ENCODE data around the gene VASN.

VASN gene

DNA sequence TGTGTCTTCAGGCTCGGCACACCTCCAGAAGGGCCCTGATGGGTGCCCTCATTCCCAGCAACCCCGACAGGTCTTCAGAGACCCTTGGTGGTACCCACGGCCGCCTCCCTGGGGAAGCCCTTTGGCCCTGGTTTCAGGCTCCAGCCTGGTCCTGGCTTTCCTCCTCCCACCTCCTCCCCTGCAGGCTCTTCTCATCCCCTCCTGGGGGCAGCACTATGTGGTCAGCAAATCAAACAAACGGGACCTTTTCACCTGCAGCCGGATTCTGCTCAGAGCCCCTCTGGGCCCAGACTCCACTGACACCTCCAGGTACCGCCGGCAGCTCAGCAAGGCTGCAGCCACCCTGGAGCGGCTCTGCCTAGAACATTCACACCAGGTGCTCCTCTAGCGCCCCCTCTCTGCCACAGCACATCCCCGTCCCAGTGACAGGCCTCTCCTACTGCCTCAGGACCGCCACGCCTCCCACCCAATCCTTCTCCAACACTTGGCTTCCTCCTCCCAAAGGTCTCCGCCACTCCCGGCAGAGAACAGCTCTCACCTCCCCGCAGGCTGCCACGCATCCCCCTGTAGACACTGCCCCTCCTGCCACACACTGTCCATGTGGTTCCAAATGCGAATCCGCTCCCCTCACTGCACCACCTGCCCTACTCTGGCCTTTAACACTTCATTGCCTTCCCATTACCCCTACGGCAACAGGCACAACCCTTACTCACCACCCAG is 32.8 kb downstream of the VASN start:
- TF ChIP-seq CTCF (IDR thresholded peaks at IDR 0.05; ENCODE audit: extremely low read depth, insufficient read depth, missing control alignments) = peak; percentile 53
- in situ Hi-C loops (cut with MboI; ENCODE audit: low pct_unique_long_range_greater_than_20kb, low sequenced_read_pairs, unreplicated experiment) = no loop called here
- no peak for DNase-seq (ENCODE audit: low spot score)

- peak; percentile 0 for TF ChIP-seq CTCF (IDR thresholded peaks at IDR 0.05; ENCODE audit: extremely low read depth, insufficient read depth, missing control alignments)
These were observed 33.5 kb downstream of the VASN start for GRCh38 chr16:4404967-4405696.

DNA sequence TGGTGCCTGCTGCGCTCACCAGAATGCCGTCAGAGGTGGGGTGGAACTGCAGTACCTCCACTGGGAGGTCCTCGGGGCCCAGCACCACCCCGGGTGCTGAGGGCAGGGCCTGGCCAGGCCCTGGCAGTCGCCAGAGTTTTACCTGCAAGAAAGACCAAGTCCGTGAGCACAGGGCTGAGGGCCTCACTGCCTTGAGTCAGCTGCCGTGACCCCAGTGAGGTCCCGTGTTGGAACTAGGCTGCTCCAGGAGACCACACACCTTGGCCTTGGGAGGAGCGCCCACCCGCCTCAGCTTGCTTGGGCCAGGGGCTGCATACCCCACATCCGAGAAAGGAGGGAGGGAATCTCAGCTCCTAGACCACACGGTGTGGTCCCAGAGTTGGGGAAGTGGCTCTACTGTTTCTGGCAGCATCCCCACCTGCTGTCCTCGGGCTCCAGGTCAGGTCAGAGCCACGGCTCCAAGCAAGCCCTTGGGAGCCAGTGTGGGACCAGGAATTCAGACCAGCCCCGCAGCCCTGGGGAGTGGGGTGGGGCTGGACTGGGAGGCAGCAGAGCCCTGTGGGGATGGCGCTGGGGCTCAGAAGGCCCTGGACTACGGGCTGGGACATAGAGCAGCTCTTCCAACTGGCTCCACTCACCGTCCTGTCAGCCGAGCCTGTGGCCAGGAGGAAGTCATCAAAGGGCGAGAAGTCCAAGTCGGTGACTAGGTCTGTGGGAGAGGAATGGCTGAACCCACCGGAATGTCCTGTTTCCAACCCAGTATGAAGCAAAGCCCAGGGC is 36.1 kb downstream of the VASN start:
- in situ Hi-C loops (cut with MboI; ENCODE audit: low pct_unique_long_range_greater_than_20kb, low sequenced_read_pairs, unreplicated experiment) = no loop called here

More at GRCh38 chr16:4404967-4405696, 33.5 kb downstream of the VASN start:
- DNase-seq (ENCODE audit: low spot score) = no peak
- in situ Hi-C loops (cut with MboI; ENCODE audit: low pct_unique_long_range_greater_than_20kb, low sequenced_read_pairs, unreplicated experiment) = no loop called here

DNA sequence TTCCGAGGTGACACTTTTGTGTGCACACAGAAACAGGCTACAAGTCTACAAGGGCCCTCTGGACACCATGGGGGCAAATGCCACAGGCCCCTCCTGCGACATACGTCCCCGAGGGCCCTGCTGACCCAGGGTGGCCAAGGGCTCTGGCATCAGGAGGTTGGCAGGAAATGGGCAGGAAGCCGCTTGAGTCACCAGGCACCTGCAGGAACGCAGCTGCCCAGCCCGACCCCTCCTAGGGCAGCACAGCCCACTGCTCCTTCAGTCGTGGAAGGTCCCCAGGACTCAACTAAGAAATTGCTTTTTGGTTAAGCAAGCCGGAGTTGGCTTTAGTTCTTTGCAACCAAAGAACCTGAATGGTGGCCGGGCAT is 36.7 kb downstream of the VASN start:
- no peak for TF ChIP-seq CTCF (IDR thresholded peaks at IDR 0.05; ENCODE audit: extremely low read depth, insufficient read depth, missing control alignments)
- in situ Hi-C loops (cut with MboI; ENCODE audit: low pct_unique_long_range_greater_than_20kb, low sequenced_read_pairs, unreplicated experiment) = no loop called here
- DNase-seq (ENCODE audit: low spot score) = no peak

More for the DNA sequence above, 36.1 kb downstream of the VASN start:
- DNase-seq (ENCODE audit: low spot score) = no peak
- TF ChIP-seq CTCF (IDR thresholded peaks at IDR 0.05; ENCODE audit: extremely low read depth, insufficient read depth, missing control alignments) = no peak

DNA sequence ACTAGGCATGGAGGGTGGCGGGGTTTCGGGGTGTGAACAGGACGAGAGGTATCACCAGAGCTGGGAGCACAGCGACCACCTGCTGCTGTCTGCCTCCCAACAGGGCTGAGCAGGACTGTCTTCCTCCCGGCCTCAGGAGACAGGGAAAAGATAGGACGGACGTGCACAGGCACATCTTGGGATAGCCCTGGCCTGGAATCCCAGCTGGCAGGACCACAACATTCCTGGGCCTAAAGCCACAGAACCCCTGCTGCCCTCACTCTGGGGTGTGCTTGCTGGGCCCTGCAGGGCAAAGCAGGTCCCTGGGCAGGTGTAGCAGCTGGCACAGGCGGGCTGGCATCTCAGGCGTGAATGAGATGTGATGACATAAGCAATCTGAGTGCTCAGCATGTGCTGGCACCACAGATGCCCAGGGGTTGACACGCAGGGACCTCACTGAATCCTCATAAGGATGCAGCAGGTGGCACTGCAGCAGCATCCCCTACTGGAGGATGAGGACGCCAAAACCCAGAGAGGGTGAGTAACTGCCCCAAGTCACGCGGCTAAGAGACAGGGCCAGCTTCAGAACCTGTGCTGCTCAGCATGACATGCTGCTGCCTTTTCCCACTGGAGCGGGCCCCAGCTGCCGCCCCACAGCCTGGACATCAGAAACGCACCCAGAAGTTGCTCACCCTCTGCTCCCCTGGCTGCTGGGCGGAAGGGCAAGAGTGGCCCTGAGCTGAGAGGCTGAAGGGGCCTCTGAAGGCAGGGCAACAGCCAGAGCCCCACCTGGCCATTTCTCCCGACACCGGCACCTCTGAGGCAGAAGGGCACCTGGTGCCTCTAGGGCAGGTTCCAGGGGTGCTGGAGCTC is 37.7 kb downstream of the VASN start:
- no peak for TF ChIP-seq CTCF (IDR thresholded peaks at IDR 0.05; ENCODE audit: extremely low read depth, insufficient read depth, missing control alignments)
- in situ Hi-C loops (cut with MboI; ENCODE audit: low pct_unique_long_range_greater_than_20kb, low sequenced_read_pairs, unreplicated experiment) = no loop called here

More for the DNA sequence above, 37.7 kb downstream of the VASN start:
- no peak for DNase-seq (ENCODE audit: low spot score)
